GM19240 (cell line): Measurements from ENCODE around the gene LPO.

ENCODE experiments used
- DNase-seq: peaks from one replicate; pipeline ENCODE4 v3.0.0; 2011; ENCODE audit warnings: low spot score; ENCODE audit not compliant: insufficient read length

Gene LPO

GRCh38 chr17:58262149-58262548 is 23.8 kb downstream of the LPO start:
- no peak for DNase-seq

GRCh38 chr17:58263773-58264172 is 25.4 kb downstream of the LPO start:
- DNase-seq: no peak

- DNase-seq: no peak
Measured at GRCh38 chr17:58264407-58265103, 26.2 kb downstream of the LPO start.

- DNase-seq: no peak
Measured at GRCh38 chr17:58265271-58265670, 26.9 kb downstream of the LPO start.

- DNase-seq: no peak
Measured at GRCh38 chr17:58265902-58266875, 27.8 kb downstream of the LPO start.

- DNase-seq: no peak
Measured at GRCh38 chr17:58267347-58268324, 29.3 kb downstream of the LPO start.

GRCh38 chr17:58268326-58268725 is 29.9 kb downstream of the LPO start:
- no peak for DNase-seq

- no peak for DNase-seq
Measured at GRCh38 chr17:58268774-58269556, 30.6 kb downstream of the LPO start.

GRCh38 chr17:58269557-58270291 is 31.3 kb downstream of the LPO start:
- DNase-seq: no peak

GRCh38 chr17:58270476-58271215 is 32.3 kb downstream of the LPO start:
- DNase-seq: no peak

- no peak for DNase-seq
Measured at GRCh38 chr17:58271216-58271931, 33.0 kb downstream of the LPO start.

- DNase-seq: no peak
Measured at GRCh38 chr17:58272367-58273280, 34.2 kb downstream of the LPO start.

- DNase-seq: no peak
Measured at GRCh38 chr17:58273453-58274104, 35.2 kb downstream of the LPO start.

- DNase-seq: no peak
Measured at GRCh38 chr17:58275417-58275816, 37.0 kb downstream of the LPO start.

- no peak for DNase-seq
Measured at GRCh38 chr17:58276423-58276822, 38.0 kb downstream of the LPO start.

- no peak for DNase-seq
Measured at GRCh38 chr17:58277107-58277801, 38.9 kb downstream of the LPO start.
